Lower leg skin (tissue), 3 donors: ENCODE measurements around the gene SUGCT.

ENCODE experiments used
- CTCF ChIP-seq, 3 donors: fragments of 450-650 bp; IDR thresholded peaks; one replicate each; pipeline ENCODE4 v1.5.1; 2016; ENCODE audit warnings: antibody characterized with exemption in 3 of 3, mild to moderate bottlenecking in 3 of 3, moderate library complexity in 2 of 3
- POLR2A ChIP-seq, 2 donors: fragments of 450-650 bp; IDR thresholded peaks; one replicate each; pipeline ENCODE4 v1.6.1; 2016 to 2017; ENCODE audit warnings: antibody characterized with exemption in 2 of 2, mild to moderate bottlenecking in 1 of 2, moderate library complexity in 1 of 2

- TF ChIP-seq CTCF (IDR thresholded peaks at IDR 0.05) (no peak), POLR2A (IDR thresholded peaks at IDR 0.05) (no peak)
Observed at GRCh38 chr7:40595832-40596231, 461.0 kb downstream of the SUGCT start.
